Measurements from ENCODE around the gene PCDHGC4.

DNA sequence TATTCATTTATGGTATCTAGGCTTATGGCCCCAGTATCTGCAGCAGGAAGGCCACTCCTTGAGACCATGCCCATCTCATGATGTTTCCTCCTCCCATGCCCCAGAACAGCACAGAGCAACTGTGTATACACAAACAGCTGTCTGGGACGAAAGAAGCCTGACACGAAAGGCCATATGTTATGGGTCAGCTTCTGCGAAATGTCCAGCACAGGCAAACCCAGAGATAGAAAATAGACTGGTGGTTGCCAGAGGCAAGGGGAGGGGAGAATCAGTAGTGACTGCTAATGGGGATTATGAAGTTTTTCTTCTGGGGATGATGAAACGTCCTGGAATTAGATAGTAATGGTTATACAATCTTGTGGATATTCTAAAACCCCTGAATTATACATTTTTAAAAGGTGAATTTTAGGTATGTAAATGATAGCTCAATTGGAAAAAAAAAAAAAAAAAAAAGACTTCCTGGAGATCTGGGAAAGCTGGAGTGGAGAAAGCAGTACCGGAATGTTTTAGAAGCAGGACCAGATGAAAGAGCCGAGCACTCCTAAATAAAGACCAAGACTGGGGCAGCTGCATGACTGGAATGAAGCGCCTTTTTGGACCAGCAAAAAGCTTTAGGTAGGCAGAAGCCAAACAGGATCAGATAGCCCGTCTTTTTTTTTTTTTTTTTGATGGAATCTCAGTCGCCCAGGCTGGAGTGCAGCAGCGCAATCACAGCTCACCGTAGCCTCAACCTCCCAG is 33.2 kb downstream of the PCDHGC4 start:
- TF ChIP-seq, protein P1, sequence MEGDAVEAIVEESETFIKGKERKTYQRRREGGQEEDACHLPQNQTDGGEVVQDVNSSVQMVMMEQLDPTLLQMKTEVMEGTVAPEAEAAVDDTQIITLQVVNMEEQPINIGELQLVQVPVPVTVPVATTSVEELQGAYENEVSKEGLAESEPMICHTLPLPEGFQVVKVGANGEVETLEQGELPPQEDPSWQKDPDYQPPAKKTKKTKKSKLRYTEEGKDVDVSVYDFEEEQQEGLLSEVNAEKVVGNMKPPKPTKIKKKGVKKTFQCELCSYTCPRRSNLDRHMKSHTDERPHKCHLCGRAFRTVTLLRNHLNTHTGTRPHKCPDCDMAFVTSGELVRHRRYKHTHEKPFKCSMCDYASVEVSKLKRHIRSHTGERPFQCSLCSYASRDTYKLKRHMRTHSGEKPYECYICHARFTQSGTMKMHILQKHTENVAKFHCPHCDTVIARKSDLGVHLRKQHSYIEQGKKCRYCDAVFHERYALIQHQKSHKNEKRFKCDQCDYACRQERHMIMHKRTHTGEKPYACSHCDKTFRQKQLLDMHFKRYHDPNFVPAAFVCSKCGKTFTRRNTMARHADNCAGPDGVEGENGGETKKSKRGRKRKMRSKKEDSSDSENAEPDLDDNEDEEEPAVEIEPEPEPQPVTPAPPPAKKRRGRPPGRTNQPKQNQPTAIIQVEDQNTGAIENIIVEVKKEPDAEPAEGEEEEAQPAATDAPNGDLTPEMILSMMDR (IDR thresholded peaks at IDR 0.05 in 4 of 5, conservative IDR thresholded peaks at IDR 0.05 in 1 of 5): no peak
- TF ChIP-seq POLR2A (IDR thresholded peaks at IDR 0.05): no peak
